ENCODE data around the gene CCDC50. TPM values are rescaled to one million over a fixed set of nuclear protein-coding genes. Genes with fewer than 3 reads are reported as not detected.

CCDC50 gene
- total and polyA plus RNA-seq, 10 of the 15 experiments (the other 5 are each of a cell fraction or from before 2014, with no cell fraction given): 46.7 to 150 (median 125) TPM

DNA sequence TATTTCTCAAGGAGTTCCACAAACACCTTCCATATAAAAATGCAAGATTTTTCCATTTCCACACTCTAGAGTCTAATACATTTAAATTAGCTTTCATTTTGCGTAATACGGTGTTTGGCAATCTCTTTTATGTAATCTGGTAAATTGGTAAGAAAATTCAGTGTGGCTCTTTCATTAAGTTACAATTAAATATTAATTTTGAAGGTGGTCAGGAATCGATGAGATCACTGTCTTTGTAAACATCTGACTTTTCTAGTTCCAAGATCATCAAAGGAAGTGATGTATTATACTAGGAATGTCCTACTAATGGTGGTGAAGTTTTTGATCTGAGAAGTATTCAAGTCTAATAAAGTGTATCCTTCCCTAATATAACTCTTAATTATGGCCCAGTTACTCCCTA lies 2.2 kb downstream of the CCDC50 start:
- no TSS peak for BruUV-seq (replicated peaks)
- no peak for FAIRE-seq

DNA sequence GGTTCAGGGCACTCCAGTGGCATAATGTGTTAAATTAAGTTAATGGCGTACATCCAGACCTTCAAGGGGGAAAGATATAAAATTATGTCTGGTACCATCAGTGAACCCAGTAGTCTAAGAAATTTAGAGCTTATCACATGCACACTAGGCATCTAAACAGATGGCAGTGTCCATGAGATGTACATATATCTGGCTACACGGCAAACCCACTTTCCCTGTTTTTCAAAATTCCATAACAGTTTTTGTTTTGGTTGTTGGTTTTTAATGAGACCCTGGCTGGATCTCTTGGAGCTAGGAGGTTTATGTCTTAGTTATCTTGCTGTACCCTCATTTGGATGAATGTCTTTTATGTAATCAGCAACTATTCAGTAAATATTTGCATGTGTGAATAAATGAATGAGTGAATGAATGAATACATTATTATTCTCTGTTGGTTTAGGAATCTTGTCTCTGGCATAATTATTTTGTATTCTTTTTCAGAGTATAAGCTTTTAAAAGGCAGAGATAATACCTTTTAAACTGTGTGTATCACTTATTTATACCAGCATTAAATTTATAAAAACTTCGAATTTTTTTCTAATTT lies 4.2 kb downstream of the CCDC50 start:
- Histone ChIP-seq H3K4me3 (peak overlapping the region; percentile 73; the same call in 1 of the 2 replicates), H3K4me2 (ENCODE audit: control insufficient read depth, insufficient read depth) (peak overlapping the region; percentile 91), H3K9me3 (replicated peaks; ENCODE audit: control insufficient read depth, insufficient read depth, low read length) (no peaks in the 10 kb centered on the region; the same call in 2 of the 3 replicates), H3K4me1 (ENCODE audit: control insufficient read depth, insufficient read depth, low read length) (peaks cover 18% of the 10 kb centered on the region), H3K27ac (ENCODE audit: control insufficient read depth, insufficient read depth) (peak overlapping the region; percentile 22; the same call in 1 of the 2 replicates), H3K79me2 (ENCODE audit: control insufficient read depth, insufficient read depth, low read length) (peaks cover 92% of the 10 kb centered on the region), H2AFZ (ENCODE audit: control insufficient read depth, low read depth, low read length) (no peak overlapping the region), H3K27me3 (replicated peaks in 1 of 2; ENCODE audit: control insufficient read depth in 2 of 2, insufficient read depth in 2 of 2, low read length in 1 of 2) (no peaks in the 10 kb centered on the region), H3K36me3 (ENCODE audit: control insufficient read depth in 2 of 2, insufficient read depth in 2 of 2, low read length in 1 of 2) (no peaks in the 10 kb centered on the region), H4K20me1 (ENCODE audit: control insufficient read depth, insufficient read depth) (no peaks in the 10 kb centered on the region), H3K9ac (ENCODE audit: control insufficient read depth, insufficient read depth, low read length) (no peak overlapping the region)
- in situ Hi-C loops (cut with MboI): no loop called here
- WGBS (ENCODE audit: insufficient coverage, insufficient replicate concordance, low lambda C conversion rate, missing lambda C conversion rate): 74% methylated on average over 3 of the region's 3 CpGs
- ATAC-seq (no peak), DNase-seq (ENCODE audit: low read depth, low spot score) (no peak), FAIRE-seq (no peak)
- RAD21 ChIA-PET (ENCODE audit: unreplicated experiment): interaction anchor here (0.5 to 6.7 kb wide), 19 partner anchors 8 to 752 kb away, joined by 3 to 62 read pairs (median 6); no protein-coding TSS in a partner anchor
- intact Hi-C loops (cut with micrococcal nuclease; ENCODE audit: unreplicated experiment): loop anchor here (5.0 kb wide), 1 partner anchor 196 kb away; no protein-coding TSS in a partner anchor
- SMC1A ChIA-PET (ENCODE audit: uncharacterized antibody, unreplicated experiment): interaction anchor here (0.6 to 7.4 kb wide), 24 partner anchors 8 to 98 kb away, joined by 3 to 48 read pairs (median 6); no protein-coding TSS in a partner anchor
- TF ChIP-seq ZNF24 (IDR thresholded peaks at IDR 0.05) (peak; percentile 96), RAD51 (IDR thresholded peaks at IDR 0.05) (no peak)
- CTCF ChIA-PET: interaction anchor here (0.8 to 2.7 kb wide), 11 partner anchors 22 to 197 kb away, joined by 3 to 16 read pairs (median 4); no protein-coding TSS in a partner anchor
- POLR2A ChIA-PET: interaction anchor here (0.7 to 4.7 kb wide), 7 partner anchors 12 to 68 kb away, joined by 3 to 21 read pairs (median 3); no protein-coding TSS in a partner anchor
- no TSS peak for BruUV-seq (replicated peaks)

More for the DNA sequence above, 2.2 kb downstream of the CCDC50 start:
- Histone ChIP-seq H4K20me1 (ENCODE audit: control insufficient read depth, insufficient read depth) (no peaks in the 10 kb centered on the region), H2AFZ (ENCODE audit: control insufficient read depth, low read depth, low read length) (no peak overlapping the region), H3K27ac (ENCODE audit: control insufficient read depth, insufficient read depth) (peak overlapping the region; percentile 22), H3K4me3 (peak overlapping the region; percentile 73), H3K9ac (ENCODE audit: control insufficient read depth, insufficient read depth, low read length) (peak overlapping the region; percentile 86), H3K27me3 (replicated peaks in 1 of 2; ENCODE audit: control insufficient read depth in 2 of 2, insufficient read depth in 2 of 2, low read length in 1 of 2) (no peaks in the 10 kb centered on the region), H3K79me2 (ENCODE audit: control insufficient read depth, insufficient read depth, low read length) (peaks cover 72% of the 10 kb centered on the region), H3K9me3 (replicated peaks; ENCODE audit: control insufficient read depth, insufficient read depth, low read length) (no peaks in the 10 kb centered on the region), H3K36me3 (ENCODE audit: control insufficient read depth in 2 of 2, insufficient read depth in 2 of 2, low read length in 1 of 2) (no peaks in the 10 kb centered on the region), H3K4me2 (ENCODE audit: control insufficient read depth, insufficient read depth) (peak overlapping the region; percentile 91), H3K4me1 (ENCODE audit: control insufficient read depth, insufficient read depth, low read length) (peaks cover 17% of the 10 kb centered on the region)
- DNase-seq (ENCODE audit: low read depth, low spot score) (no peak), ATAC-seq (no peak)
- TF ChIP-seq TCF7 (IDR thresholded peaks at IDR 0.05; ENCODE audit: borderline replicate concordance) (0 out of 2 replicates have a peak, but pooled peaks have one; percentile 20), CBX5 (IDR thresholded peaks at IDR 0.05; ENCODE audit: low read depth) (no peak), JUNB (IDR thresholded peaks at IDR 0.05) (0 out of 2 replicates have a peak, but pooled peaks have one; percentile 8)
- RAD21 ChIA-PET (ENCODE audit: unreplicated experiment): interaction anchor here (1.4 to 6.7 kb wide), 9 partner anchors 23 to 93 kb away, joined by 3 to 62 read pairs (median 12); no protein-coding TSS in a partner anchor
- POLR2A ChIA-PET: interaction anchor here (1.0 to 4.7 kb wide), 3 partner anchors 25 to 85 kb away, joined by 3 to 21 read pairs (median 5); no protein-coding TSS in a partner anchor
- in situ Hi-C loops (cut with MboI): no loop called here
- intact Hi-C loops (cut with micrococcal nuclease; ENCODE audit: unreplicated experiment): loop anchor here (2.0 to 5.0 kb wide), 2 partner anchors 35 to 194 kb away; no protein-coding TSS in a partner anchor
- CTCF ChIA-PET: interaction anchor here (1.8 to 2.7 kb wide), 2 partner anchors 26 to 88 kb away, joined by 5 to 16 read pairs; no protein-coding TSS in a partner anchor
- 57% methylated on average over 3 of the region's 3 CpGs for WGBS (ENCODE audit: insufficient coverage, insufficient replicate concordance, low lambda C conversion rate, missing lambda C conversion rate)
- SMC1A ChIA-PET (ENCODE audit: uncharacterized antibody, unreplicated experiment): interaction anchor here (0.7 to 7.4 kb wide), 16 partner anchors 10 to 94 kb away, joined by 3 to 48 read pairs (median 6); no protein-coding TSS in a partner anchor

All from GM12878 (cell line).